Measurements from ENCODE around the gene OR52A1. TPM values are rescaled to one million over a fixed set of nuclear protein-coding genes. Genes with fewer than 3 reads are reported as not detected.
A peak's percentile ranks its signal among the peaks of the same experiment; 100 is the strongest.

OR52A1 gene
- total RNA-seq, 1 experiment from 2014 or later = not detected

DNA sequence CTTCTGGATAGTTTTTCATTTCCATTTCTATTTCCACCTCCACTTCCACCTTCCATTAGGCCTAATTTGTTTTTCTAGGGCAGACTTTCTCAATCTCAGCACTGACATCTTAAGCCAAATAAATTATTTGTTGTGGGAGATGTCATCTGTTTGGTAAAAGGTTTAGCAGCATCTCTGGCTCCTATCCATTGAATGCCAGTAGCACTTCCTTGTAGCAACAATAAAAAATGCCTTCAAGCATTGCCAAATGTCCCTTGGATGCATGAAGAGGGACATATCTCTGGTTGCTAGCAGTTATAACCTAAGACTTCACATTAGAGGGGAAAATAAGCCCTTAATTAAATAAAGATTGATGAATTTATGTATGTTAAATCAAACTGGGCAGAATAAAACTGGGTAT is 18.3 kb downstream of the OR52A1 start:
- no peak for DNase-seq (ENCODE audit: low read depth)

DNA sequence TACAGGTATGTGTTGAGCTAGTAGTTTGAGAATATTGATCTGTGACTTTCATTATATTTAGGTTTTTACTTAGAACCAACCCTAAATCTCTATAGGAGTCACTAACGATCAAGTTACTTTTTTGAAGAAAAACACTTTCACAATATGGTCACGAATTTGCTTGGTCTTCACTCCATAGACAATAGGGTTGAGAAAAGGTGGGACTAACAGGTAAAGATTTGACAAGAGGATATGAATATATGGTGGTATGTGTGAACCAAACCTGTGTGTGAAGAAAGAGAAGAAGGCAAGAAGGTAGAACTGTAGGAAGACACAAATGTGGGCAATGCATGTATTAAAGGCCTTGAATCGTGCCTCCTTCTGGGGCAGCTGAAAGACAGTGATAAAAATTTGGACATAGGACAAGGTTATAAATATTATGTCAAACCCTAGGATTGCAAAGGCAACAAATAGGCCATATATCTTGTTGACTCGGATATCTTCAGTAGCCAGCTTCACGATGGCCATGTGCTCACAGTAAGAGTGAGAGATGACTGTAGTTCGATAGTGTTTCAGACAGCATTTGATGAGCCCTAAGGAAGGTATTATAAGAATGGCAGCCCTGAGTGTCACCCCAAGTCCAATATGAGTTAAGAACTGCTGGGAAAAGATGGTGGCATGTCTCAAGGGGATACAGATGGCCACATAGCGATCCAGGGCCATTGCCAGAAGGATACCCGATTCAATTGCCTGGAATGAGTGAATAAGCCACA is 22.8 kb downstream of the OR52A1 start:
- no peak for DNase-seq (ENCODE audit: low read depth)

DNA sequence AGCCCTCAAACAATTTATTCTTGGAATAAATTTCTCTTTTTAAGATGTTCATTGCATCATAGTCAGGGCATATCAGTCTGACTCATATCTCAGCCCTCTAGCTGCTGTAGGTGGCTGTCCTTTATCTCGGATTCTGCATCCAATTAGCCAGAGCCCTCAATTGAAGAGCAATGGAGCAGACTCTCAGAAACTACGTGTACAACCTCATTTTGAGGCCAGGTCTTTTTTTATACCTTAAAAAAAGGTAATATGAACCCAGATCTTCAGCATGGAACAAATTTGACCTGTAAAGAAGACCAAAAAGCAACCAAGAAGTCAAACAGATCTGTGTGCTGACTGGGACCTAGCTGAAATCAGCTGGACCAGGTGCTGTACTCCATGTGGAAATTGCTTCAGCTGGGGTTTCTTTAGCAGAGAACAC is 25.1 kb downstream of the OR52A1 start:
- no peak for DNase-seq (ENCODE audit: low read depth)

DNA sequence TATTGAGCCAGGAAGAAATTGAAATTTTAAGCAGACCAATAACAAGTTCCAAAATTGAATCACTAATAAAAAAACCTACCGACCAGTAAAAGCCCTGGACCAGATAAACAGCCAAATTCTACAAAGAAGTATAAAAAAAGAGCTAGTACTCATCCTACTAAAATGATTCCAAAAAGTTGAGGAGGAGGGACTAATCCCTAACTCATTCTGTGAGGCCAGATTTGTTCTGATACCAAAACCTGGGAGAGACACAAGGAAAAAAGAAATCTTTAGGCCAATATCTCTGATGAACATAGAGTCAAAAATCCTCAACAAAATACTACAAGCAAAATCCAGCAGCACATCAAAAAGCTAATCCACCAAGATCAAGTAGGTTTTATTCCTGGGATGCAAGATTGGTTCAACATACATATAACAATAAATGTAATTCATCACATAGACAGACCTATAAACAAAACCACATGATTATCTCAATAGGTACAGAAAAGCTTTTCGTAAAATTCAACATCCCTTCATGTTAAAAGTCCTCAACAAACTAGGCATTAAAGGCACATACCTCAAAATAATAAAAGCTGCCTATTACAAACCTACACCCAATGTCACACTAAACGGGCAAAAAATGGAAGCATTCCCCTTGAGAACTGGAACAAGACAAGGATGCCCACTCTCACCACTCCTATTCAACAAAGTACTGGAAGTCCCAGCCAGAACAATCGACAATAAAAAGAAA is 29.5 kb downstream of the OR52A1 start:
- DNase-seq (ENCODE audit: low read depth) = no peak

DNA sequence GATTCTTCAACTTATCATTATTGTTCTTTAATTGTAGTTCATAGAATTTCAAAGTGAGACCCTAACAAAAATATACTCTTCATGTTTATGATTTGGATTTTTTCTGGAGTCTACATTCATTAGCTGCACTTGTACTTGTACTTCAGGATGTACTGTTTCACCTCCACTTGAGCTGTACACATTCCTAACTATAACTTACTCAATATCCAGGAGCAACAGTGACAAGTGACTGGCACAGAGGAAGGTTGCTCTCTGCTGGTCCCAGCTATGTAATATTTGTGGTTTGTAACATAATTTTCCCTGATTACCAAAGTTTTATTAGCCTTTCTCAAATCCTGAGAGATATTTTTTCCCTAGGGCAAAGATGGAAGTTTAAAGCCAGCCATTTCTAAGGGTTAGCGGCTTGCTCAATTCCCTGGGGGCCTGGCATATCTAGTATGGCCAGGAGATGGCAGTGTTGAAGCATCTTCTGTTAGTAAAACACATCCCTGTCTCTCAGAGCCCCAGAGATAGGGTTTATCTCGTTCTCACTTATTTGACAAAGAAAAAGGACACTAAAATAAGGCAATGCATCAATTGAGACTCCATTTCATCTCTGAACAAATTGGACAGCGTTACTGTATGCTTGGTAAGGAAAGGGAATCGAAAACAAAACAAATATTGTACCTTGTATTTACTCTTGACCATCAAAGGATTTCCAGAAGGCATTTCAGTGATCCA is 30.6 kb downstream of the OR52A1 start:
- peak; percentile 72 for DNase-seq (ENCODE audit: low read depth)

DNA sequence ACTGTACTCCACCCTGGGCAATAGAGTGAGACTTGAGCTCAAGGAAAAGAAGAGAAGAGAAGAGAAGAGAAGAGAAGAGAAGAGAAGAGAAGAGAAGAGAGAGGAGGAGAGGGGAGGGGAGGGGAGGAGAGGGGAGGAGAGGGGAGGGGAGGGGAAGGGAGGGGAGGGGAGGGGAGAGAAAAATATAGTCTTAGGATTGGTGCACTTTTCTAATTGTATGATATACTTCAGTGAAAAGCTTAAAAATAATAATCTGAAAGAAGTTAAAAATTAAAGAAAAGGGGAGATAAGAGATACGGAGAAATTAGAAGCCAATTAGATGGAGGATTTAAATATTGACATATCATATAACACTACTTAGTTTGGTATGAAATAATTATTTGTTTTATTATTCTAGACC is 35.7 kb downstream of the OR52A1 start:
- no peak for DNase-seq (ENCODE audit: low read depth)

DNA sequence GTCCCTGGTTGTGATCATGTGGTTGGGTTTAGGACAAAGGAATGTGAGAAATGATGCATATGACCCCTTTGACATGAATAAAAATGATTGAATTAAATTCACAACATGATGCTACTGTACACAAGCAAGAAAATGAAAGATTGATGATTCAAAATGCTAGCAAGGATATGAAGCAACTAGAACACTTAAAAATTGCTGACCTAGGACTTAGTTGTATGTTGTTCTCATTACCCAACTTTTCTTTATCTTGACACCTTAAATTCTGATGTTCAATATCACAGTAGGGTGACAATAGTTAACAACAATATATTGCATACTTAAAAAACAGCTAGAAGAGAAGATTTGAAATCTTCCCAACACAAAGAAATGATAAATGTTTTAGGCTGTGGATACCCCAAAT is 37.0 kb downstream of the OR52A1 start:
- no peak for DNase-seq (ENCODE audit: low read depth)

DNA sequence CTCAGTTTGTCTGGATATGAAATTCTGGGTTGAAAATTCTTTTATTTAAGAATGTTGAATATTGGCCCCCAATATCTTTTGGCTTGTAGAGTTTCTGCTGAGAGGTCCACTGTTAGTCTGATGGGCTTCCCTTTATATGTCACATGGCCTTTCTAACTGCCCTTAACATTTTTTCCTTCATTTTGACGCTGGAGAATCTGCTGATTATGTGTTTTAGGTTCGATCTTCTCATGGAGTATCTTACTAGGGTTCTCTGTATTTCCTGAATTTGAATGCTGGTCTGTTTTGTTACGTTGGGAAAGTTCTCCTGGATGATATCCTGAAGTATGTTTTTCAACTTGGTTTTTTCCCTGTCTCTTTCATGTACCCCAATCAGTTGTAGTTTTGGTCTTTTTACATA is 39.2 kb downstream of the OR52A1 start:
- no peak for DNase-seq (ENCODE audit: low read depth)

DNA sequence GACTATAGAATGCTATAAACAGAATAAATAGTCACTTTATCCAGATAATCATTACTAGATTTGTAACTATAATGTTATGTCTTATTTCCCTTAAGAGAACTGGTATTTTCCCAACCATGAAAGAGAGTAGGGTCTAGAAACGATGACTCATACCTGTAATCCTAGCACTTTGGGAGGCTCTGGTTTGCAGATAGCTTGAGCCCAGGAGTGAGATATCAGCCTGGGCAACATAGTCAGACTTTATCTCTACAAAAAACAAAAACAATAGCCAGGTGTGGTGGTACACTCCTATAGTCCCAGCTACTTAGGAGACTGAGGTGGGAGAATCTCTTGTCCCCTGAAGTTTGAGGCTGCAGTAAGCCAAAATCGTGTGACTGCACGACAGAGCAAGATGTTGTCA is 47.3 kb downstream of the OR52A1 start:
- DNase-seq (ENCODE audit: low read depth) = no peak

DNA sequence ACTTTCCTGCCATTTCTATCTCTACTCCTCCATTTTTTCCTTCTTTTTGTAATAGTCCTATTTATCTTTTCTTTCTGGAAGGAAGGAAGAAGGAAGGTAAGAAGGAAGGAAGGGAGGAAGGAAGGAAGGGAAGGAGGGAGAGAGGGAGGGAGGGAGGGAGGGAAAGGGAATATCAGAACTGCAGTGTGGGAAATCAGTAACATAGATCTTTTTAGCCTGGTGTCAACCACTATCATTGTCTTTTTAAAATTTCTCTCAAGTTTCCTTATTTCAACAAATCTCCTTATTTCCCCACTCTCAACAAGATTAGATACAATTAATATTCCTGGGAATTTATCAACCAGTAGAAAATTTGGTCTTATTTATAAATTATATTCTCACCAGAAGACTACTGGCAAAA is 51.5 kb downstream of the OR52A1 start:
- DNase-seq (ENCODE audit: low read depth) = no peak

DNA sequence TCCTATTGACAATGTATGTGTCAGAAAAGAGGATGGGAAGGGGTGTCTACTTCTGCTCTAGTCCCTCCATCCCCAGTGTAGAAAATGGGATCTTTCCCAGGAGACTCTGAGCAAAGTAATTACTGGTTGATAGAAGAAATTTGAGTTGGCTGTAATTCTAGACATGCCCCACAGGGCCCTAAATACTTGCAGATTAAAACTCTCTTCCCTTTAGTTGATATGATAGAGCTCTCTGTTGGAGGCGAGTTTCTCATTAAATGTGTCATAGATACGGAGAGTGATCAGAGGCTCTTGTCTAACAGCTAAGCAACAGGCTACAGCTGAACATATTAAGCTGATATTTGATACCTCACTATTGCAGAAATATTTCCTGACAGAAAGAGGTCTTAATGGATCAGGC is 52.3 kb downstream of the OR52A1 start:
- no peak for DNase-seq (ENCODE audit: low read depth)

DNA sequence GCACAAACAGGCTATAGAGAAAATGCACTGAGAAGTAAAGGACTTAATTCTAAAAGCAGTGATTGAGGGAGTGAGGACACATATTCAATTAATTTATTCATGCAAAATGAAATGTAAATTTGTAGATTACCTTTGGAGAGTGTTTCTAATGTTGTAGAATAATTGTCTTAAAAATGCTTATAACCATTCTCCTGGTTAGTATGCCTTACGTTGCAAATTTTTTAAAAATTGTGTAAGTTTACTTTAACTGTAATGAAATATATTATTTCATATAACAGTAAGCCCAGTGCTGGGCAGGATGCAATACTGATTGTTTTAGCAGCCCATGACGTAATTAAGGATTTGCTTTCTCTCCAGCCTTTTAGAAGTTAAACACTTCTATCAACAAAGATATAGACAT is 58.5 kb downstream of the OR52A1 start:
- DNase-seq (ENCODE audit: low read depth) = no peak

Other genes starting within 250 kb of the OR52A1 start
- not detected in 2 replicates for gene OR51G2, start 235.4 kb downstream of the OR52A1 start, total RNA-seq (2014; rRNA removed)
- gene OR51G1, start 230.4 kb downstream of the OR52A1 start, total RNA-seq (2014; rRNA removed) = not detected in 2 replicates
- gene OR51A4, start 207.2 kb downstream of the OR52A1 start, total RNA-seq (2014; rRNA removed) = not detected in 2 replicates
- gene OR51A2, start 199.0 kb downstream of the OR52A1 start, total RNA-seq (2014; rRNA removed) = not detected in 2 replicates
- not detected in 2 replicates for gene OR51L1, start 159.9 kb downstream of the OR52A1 start, total RNA-seq (2014; rRNA removed)
- gene OR52J3, start 108.2 kb downstream of the OR52A1 start, total RNA-seq (2014; rRNA removed) = not detected in 2 replicates
- gene OR52E2, start 95.1 kb downstream of the OR52A1 start, total RNA-seq (2014; rRNA removed) = not detected in 2 replicates
- not detected in 2 replicates for gene OR52E1, start 85.2 kb downstream of the OR52A1 start, total RNA-seq (2014; rRNA removed)
- not detected in 2 replicates for gene OR52A5, start 16.4 kb downstream of the OR52A1 start, total RNA-seq (2014; rRNA removed)
- not detected in 2 replicates for gene OR51V1, start 45.9 kb upstream of the OR52A1 start, total RNA-seq (2014; rRNA removed)
- not detected in 2 replicates for gene HBB, start 72.3 kb upstream of the OR52A1 start, total RNA-seq (2014; rRNA removed)
- not detected in 2 replicates for gene HBD, start 79.7 kb upstream of the OR52A1 start, total RNA-seq (2014; rRNA removed)
- not detected in 2 replicates for gene HBG1, start 95.1 kb upstream of the OR52A1 start, total RNA-seq (2014; rRNA removed)
- gene HBG2, start 100.0 kb upstream of the OR52A1 start, total RNA-seq (2014; rRNA removed) = not detected in 2 replicates
- not detected in 2 replicates for gene HBE1, start 115.2 kb upstream of the OR52A1 start, total RNA-seq (2014; rRNA removed)
- not detected in 2 replicates for gene OR51B4, start 147.2 kb upstream of the OR52A1 start, total RNA-seq (2014; rRNA removed)
- not detected in 2 replicates for gene OR51B2, start 169.5 kb upstream of the OR52A1 start, total RNA-seq (2014; rRNA removed)
- gene OR51B5, start 188.8 kb upstream of the OR52A1 start, total RNA-seq (2014; rRNA removed) = not detected in 2 replicates
- not detected in 2 replicates for gene OR51B6, start 196.8 kb upstream of the OR52A1 start, total RNA-seq (2014; rRNA removed)
- gene OR51M1, start 229.1 kb upstream of the OR52A1 start, total RNA-seq (2014; rRNA removed) = not detected in 2 replicates